NCI-H1092 treated with DMSO at 0.1 percent for 48 hours (cell line): ENCODE data around the gene ZC3H7A.
"Not testable (repeated sequence)": the region's sequence is repeated elsewhere in the genome, so short reads cannot be mapped to it uniquely, and the experiment has no call there.

Experiments used
- DNase-seq: peaks from one replicate; lab custom pipeline; 2025; lab: John Stamatoyannopoulos, UW

The ZC3H7A gene, protein sequence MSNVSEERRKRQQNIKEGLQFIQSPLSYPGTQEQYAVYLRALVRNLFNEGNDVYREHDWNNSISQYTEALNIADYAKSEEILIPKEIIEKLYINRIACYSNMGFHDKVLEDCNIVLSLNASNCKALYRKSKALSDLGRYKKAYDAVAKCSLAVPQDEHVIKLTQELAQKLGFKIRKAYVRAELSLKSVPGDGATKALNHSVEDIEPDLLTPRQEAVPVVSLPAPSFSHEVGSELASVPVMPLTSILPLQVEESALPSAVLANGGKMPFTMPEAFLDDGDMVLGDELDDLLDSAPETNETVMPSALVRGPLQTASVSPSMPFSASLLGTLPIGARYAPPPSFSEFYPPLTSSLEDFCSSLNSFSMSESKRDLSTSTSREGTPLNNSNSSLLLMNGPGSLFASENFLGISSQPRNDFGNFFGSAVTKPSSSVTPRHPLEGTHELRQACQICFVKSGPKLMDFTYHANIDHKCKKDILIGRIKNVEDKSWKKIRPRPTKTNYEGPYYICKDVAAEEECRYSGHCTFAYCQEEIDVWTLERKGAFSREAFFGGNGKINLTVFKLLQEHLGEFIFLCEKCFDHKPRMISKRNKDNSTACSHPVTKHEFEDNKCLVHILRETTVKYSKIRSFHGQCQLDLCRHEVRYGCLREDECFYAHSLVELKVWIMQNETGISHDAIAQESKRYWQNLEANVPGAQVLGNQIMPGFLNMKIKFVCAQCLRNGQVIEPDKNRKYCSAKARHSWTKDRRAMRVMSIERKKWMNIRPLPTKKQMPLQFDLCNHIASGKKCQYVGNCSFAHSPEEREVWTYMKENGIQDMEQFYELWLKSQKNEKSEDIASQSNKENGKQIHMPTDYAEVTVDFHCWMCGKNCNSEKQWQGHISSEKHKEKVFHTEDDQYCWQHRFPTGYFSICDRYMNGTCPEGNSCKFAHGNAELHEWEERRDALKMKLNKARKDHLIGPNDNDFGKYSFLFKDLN

DNA sequence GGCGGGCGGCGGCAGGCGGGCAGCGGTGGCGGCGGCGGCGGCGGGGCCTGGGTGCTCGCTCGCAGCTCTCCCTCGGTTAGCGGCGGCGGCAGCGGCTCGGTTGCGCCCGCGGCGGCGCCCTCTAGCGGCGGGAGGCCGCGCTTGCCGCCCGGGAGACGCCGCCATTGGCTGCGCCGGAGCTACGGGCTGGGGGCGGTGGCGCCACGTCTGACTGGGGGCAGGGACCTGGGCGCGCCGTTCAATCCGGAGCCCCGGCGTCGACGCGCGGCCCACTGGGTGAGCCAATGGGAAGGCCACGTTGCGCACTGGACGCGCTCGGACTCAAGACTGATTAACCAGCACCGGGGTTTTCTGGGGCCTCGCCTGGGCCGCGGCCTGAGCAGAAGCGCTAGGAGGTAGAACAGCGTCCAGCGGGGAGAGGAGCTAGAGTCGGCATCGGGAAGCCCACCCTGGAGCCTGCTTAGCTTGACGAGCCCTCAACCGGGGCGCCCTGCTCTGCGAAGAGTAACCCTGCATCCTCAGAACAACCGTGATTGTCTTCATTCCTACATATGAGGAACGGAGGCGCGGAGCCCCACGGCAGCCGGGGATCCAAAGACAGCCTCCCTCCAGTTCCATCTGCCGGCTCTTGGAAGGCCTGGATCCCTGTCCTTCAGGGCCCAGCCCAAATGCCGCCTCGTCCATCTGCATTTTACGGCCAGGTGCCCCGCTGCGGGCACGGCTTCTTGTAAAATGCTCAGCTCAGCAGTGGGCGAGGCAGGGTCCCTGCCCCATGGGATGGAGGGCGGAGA is at the start of gene ZC3H7A:
Gene ZC3H7A (minus strand): TSS at position 93 of the 791 bp plus-strand sequence. CDS start 14,904 bp downstream, outside the sequence.
- DNase-seq, result peak; percentile 95

DNA sequence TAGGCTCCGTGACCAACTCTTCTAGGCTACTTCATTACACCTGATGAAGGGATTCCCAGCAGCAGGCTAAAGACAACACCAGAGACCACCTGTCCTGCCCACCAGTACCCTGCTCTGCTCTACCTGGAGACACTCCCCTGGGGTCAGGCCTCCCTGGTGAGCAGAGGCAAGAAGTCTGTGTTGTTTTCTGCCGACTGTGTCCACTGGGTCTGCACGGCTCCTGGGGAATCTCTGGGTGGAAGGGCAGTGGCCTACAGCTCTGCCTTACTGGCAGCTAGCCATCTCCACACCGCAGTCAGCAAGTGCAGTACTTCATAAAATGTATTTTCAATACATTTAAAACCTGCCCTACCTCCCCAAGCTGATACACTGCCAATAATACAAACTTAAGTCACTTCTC is 47.4 kb upstream of the ZC3H7A start:
- DNase-seq, result no peak

DNA sequence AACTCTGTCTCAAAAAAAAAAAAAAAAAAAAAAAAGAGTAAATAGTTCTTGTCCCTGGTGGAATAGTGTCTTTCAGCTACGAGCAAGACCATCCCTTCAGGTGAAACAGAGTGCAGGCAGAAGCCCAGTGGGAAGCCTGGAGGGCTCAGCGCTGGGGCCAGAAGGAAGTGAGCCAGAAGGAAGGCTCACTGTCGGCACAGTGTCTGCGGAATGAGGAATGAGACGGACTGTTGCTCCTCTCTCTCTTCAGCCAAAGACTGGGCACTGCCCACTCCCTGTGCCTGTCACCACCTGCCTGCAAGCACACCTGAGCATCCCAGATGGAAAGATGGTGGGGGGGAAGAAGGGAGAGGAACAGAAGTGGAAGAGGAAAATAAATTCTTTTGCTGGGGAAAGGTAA is 46.8 kb upstream of the ZC3H7A start:
- no peak for DNase-seq

DNA sequence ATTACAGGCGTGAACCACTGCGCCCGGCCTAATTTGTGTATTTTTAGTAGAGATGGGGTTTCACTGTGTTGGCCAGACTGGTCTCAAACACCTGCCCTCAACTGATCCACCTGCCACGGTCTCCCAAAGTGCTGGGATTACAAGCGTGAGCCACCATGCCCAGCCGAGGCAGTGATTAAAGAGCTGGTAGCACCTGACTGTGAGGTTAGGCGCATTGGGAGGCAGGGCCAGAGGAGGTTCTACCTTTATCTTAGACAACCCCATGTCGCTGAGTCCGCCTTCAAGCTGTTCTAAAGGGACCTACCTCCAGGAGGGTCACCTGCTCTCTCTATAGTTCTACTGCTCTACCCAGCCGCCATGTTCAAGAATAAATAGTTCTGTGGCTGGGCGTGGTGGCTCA is 46.1 kb upstream of the ZC3H7A start:
- DNase-seq, result no peak

DNA sequence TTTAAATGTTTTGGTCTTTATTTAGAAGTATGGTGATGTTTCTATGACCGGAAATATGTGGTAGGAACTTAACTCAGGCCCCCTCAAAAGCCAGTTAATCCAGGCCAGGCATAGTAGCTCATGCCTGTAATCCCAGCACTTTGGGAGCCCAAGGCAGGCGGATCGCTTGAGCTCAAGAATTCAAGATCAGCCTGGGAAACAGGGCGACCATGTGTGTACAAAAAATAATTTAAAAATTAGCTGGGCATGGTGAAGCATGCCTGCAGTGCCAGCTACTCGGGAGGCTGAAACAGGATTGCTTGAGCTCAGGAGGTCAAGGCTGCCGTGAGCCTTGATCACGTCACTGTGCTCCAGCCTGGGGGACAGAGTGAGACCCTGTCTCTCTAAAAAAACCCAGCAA is 44.0 kb upstream of the ZC3H7A start:
- DNase-seq, result no peak

DNA sequence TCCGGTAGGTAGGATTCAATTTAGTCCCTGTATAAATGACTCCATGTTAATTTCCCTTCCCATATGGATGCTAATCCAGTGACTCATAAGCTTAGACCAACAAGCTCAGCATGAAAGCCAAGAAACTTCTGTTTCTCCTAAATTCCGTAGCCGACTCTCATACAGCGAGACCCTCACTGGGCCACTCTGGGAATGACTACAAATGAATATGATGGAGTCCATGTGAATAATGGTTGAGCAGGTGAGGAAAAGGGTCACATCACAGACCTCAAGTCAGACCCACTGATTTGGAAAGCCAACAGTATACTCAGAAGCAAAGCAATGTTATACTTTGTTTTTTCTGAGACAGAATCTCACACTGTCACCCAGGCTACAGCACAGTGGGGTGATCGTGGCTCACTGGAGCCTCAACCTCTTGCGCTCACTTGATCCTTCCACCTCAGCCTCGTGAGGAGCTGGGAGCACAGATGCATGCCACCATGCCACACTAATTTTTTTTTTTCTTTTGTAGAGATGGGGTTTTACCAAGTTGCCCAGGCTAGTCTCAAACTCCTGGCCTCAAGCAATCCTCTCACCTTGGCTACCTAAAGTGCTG is 39.7 kb upstream of the ZC3H7A start:
- no peak for DNase-seq

DNA sequence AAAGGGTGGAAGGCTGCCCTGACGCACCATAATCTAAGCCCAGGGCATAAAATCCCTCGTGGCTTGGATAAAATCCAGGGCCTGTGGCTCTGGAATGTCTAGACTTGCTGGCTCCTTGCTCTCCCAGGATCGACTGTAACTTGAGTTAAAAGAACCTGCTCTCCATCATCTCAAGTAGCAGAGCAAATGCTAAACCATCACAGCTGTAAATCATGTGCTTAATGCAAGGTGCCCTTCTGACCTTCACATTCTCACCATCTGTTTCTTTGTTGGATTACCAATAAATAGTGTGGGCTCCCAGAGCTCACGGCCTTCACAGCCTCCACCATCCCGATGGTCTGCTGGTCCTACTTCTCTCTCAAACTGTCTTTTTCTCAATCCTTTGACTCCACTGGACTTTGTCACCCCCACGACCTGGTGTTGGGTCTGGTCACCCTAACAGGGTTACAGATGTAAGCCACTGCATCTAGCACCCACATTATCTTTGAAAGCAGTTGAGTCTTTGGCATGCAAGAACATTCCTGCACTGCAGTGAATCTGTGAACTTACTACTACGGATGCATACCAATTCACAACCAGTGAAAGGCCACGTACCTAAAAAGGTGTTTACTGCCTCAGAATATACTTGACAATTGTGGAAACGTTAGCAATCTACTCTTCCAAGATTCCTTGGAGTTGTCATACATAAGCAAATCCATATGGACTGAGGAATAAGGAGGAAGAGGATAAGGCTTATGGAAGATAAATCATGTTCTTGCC is 39.0 kb upstream of the ZC3H7A start:
- DNase-seq, result no peak

DNA sequence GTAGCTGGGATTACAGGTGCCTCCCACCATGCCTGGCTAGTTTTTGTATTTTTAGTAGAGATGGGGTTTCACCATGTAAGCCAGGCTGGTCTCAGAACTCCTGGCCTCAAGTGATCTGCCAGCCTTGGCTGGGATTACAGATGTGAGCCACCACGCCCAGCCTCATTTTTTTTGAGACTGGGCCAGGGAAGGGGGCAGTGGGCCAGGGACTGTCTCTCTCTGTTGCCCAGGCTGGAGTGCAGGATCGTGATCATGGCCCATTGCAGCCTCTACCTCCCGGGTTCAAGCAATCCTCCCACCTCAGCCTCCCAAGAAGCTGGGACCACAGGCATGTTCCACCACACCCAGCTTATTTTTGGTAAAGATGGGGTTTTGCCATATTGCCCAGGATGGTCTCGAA is 38.3 kb upstream of the ZC3H7A start:
- DNase-seq, result no peak

DNA sequence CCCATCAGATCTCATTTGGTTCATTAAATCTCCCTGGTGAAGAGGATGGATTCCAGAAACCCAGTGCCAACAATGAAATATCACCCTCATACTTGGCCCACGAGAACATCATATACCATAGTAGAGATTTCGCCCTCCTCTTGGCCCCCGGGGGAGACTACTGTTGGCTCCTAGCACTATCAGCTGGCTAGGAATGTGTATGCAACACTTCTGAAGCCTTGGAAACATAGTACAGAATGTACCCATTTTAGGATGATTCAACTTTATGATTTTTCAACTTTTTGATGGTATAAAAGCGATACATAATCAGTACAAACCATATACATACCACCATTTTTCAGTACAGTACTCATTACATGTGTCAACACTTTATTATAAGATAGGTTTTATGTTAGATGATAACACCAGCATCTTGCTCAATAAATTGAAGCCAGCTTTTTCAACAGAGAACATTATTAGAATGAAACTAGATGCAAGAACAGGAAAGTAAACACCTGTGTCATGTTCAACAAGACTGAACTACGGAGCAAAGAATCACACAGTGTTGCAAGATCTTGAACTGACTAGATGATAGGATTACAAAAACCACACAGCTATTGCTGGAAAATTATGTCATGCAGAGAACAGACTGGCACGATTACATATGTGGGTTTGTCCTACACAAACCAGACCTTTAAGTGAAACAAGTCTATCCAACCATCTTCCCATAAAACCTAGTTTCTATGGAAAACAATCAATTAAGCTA is 37.1 kb upstream of the ZC3H7A start:
- no peak for DNase-seq

DNA sequence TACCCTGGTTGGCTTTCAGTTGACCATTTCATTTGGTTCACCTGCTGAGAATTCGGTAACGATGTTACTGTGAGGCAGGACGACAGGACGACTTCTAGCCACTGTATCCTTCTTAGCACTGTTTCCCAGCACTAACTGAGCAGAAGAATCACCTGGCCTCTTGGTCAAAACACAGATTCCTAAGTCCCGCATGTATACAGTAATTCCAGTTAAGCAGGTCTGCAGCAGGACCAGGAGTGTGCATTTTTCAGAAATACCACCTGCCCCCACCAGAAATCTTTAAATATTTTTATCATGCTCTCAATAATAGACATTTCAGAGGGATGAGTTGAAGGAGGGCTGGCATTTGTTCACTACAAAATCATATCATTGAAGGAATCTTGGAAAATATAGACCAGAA is 31.6 kb upstream of the ZC3H7A start:
- no peak for DNase-seq

DNA sequence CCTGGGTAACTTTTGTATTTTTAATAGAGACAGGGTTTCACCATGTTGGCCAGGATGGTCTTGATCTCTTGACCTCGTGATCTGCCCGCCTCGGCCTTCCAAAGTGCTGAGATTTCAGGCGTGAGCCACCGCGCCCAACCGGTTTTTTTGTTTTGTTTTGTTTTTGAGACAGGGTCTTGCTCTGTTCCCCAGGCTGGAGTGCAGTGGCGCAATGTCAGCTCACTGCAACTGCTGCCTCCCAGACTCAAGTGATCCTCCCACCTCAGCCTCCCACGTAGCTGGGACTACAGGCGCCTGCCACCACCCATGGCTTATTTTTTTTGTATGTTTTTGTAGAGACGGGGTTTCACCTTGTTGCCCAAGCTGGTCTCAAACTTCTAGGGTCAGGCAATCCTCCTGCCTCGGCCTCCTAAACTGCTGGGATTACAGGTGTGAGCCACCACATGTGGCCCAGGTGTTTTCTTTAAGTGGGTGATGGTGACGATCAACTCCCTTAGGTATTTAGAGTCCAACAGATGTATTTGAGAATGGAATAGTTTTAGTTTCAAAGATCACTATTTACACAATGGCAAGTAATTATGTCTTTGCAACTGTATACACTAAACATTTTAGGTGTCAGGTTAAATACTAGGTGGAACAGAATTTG is 28.6 kb upstream of the ZC3H7A start:
- DNase-seq, result not testable (repeated sequence)

DNA sequence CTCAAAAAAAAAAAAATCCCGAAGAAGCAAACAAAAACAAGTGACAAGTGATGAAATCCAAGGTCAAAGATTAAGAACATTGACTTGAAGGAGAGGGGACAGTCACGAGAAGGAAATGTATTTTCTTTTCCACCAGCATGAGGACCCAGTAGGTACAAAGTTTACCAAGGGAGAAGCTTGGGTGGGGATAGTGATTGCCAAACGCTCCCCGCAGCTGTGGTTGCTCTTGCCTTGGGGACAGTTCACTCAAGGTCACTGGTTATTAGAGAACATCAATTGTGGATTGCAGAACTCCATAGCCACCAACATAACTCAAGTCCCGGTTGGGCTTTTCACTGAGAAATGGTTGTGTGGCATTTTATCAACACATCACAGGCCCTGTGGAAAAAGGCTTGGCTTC is 27.3 kb upstream of the ZC3H7A start:
- no peak for DNase-seq

DNA sequence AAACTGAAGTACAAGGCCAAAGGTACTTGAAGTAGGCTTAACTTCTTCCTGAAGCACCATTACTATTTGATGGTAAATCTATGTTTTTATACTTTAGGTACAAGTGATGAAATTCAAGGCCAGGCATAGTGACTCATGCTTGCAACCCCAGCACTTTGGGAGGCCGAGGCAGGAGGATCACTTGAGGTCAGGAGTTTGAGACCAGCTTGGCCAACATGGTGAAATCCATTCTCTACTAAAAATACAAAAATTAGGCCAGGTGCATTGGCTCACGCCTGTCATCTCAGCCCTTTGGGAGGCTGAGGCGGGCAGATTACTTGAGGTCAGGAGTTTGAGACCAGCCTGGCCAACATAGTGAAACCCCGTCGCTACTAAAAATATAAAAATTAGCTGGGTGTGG is 26.6 kb upstream of the ZC3H7A start:
- DNase-seq, result not testable (repeated sequence)

DNA sequence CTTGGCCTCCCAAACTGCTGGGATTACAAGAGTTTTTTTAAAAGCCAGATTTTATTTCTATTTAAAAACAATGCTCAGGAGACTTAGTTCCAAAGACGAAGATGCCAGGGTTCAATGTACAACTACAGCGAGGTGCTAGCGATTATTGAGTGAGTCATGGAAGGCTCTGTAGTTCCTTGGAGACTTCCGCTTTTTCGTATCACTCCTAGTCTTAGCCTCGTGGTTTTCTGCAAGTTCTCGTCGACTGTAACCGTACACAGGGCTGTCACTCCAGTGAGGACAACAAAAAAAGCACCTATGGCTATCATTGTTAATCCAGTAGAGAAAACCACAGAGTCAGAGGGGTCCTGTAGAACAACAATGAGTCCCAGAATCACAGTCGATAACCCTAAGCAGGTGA is 22.7 kb upstream of the ZC3H7A start:
- no peak for DNase-seq

DNA sequence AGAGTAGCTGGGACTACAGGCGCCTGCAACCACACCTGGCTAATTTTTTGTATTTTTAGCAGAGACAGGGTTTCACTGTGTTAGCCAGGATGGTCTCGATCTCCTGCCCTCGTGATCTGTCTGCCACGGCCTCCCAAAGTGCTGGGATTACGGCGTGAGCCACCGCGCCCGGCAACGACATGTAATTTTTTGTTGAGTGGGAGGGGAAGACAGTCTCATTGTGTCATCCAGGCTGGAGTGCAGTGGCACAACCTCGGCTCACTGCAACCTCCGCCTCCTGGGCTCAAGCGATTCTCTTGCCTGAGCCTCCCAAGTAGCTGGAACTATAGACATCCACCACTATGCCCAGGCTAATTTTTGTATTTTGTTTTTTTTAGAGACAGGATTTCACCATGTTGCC is 21.9 kb upstream of the ZC3H7A start:
- DNase-seq, result not testable (repeated sequence)

DNA sequence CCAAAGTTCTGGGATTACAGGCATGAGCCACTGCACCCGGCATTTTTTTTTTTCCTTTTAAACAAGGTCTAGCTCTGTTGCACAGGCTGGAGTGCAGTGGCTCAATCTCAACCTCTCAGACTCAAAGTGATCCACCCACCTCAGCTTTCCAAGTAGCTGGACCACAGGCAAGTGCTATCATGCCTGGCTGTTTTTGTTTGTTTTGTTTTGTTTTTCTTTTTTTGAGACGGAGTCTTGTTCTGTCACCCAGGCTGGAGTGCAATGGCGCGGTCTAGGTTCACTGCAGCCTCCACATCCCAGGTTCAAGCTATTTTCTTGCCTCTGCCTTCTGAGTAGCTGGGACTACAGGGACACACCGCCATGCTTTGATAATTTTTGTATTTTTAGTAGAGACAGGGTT is 19.1 kb upstream of the ZC3H7A start:
- DNase-seq, result no peak

DNA sequence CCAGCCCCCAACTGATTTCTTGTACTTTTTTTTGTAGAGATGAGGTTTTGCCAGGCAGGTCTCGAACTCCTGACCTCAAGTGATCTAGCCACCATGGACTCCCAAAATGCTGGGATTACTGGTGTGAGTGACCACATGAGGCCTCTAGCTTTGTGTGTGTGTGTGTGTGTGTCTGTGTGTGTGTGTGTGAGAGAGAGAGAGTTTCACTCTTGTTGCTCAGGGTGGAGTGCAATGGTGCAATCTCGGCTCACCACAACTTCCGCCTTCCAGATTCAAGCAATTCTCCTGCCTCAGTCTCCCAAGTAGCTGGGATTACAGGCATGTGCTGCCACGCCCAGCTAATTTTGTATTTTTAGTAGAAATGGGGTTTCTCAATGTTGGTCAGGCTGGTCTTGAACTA is 17.7 kb upstream of the ZC3H7A start:
- not testable (repeated sequence) for DNase-seq

DNA sequence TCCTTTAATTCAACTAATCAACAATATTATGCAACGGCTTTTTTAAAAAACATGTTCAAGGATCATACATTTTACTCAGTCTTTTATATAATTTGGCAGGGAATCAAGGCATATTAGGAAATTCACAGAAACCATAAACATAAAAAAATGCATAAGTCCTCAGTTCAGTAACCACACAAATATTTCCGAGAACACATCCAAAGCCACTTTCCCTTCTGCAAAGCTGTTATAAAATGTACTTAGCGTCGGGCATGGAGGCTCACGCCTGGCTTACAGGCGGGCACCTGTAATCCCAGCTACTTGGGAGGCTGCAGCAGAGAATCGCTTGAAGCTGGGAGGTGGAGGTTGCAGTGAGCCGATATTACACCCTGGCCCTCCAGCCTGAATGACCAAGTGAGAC is 9.7 kb upstream of the ZC3H7A start:
- no peak for DNase-seq

DNA sequence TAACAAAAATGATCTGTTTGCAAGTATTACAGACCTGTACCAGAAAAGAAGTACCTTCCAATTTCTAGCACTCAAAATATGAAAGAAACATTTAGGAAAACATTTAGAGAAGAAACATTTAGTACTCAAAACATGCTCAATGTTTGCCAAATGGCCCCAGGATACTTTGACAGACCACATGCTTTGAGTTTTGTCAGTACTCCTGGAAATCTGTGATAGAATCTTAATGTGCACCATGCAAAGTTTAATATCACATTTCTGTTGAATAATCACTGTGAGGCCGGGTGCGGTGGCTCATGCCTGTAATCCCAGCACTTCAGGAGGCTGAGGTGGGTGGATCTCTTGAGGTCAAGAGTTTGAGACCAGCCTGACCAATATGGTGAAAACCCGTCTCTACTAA is 8.5 kb upstream of the ZC3H7A start:
- DNase-seq, result no peak
